Measurements from ENCODE around the gene CCDC24. TPM values are rescaled to one million over a fixed set of nuclear protein-coding genes. Genes with fewer than 3 reads are reported as not detected.

CCDC24 gene
- total and polyA plus RNA-seq, 8 donors: 3.9 to 45.9 (median 6.5) TPM

DNA sequence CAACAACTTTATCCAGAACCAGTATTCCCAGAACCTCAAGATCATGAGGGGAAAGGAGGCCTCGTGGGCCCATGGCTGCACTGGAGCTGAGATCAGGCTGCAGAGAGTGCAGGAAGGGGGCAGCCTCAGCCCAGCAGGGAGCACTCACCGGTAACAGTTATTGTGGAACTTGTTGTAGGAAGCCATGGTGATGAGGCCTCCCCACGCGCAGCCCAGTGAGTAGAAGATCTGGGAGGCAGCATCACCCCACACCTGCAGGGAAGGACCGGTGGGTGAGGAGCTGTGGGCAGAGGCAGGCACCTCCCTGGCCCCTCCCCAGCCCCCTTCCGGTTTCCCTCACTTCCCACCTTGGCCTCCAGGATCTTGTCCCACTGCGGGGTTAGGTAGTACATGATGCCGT lies 10.8 kb downstream of the CCDC24 start:
- Histone ChIP-seq H3K36me3 (no peaks in the 10 kb centered on the region), H3K27ac (no peak overlapping the region), H3K9me3 (no peaks in the 10 kb centered on the region), H3K4me1 (no peaks in the 10 kb centered on the region), H3K4me3 (no peak overlapping the region), H3K27me3 (no peaks in the 10 kb centered on the region)
- FAIRE-seq (no peak), ATAC-seq (no peak), DNase-seq (no peak)
- intact Hi-C loops (cut with DNase I): loop anchor here in 1 of 3 donors (5.0 kb wide), 1 partner anchor 35 kb away; no protein-coding TSS in a partner anchor
- 80 to 82% methylated on average over 8 of the region's 8 CpGs for WGBS, 2 donors
- TF ChIP-seq, protein P1, sequence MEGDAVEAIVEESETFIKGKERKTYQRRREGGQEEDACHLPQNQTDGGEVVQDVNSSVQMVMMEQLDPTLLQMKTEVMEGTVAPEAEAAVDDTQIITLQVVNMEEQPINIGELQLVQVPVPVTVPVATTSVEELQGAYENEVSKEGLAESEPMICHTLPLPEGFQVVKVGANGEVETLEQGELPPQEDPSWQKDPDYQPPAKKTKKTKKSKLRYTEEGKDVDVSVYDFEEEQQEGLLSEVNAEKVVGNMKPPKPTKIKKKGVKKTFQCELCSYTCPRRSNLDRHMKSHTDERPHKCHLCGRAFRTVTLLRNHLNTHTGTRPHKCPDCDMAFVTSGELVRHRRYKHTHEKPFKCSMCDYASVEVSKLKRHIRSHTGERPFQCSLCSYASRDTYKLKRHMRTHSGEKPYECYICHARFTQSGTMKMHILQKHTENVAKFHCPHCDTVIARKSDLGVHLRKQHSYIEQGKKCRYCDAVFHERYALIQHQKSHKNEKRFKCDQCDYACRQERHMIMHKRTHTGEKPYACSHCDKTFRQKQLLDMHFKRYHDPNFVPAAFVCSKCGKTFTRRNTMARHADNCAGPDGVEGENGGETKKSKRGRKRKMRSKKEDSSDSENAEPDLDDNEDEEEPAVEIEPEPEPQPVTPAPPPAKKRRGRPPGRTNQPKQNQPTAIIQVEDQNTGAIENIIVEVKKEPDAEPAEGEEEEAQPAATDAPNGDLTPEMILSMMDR (IDR thresholded peaks at IDR 0.05): no peak

DNA sequence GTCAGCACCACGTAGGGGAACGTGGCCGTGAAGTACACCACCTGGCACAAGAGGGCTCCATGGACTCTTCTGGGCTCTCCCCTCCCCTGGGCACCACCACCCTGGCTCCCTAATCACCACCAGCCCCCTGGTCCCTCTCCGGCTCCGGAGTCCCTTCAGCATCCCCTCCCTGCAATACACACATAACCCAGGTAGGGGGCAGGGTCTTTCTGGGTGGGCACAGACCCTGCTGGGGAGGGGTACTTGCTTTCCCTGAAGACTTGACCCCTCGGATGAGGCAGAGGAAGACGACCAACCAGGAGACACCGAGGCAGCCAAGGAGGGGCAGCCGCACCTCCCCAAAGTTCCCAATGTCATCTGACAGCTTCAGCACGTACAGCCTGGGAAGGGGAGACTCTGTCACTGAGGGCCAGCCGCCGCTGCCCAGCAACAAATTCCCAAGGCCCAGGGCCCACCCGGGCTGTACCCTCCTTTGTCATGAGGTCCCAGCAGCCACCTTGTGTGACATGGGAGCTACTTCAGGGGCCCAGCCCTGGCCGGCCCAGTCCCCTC lies 11.3 kb downstream of the CCDC24 start:
- no peak overlapping the region for H3K4me3 ChIP-seq
- intact Hi-C loops (cut with DNase I): loop anchor here in 1 of 3 donors (5.0 kb wide), 1 partner anchor 35 kb away; no protein-coding TSS in a partner anchor
- DNase-seq: no peak
- H3K4me1 ChIP-seq: no peaks in the 10 kb centered on the region
- FAIRE-seq: no peak
- H3K27ac ChIP-seq: no peak overlapping the region
- no peak for ATAC-seq
- H3K27me3 ChIP-seq: no peaks in the 10 kb centered on the region
- 85 to 86% methylated on average over 13 to 14 of the region's 14 CpGs for WGBS, 2 donors
- H3K36me3 ChIP-seq: no peaks in the 10 kb centered on the region
- no peaks in the 10 kb centered on the region for H3K9me3 ChIP-seq
- TF ChIP-seq, protein P1 (IDR thresholded peaks at IDR 0.05): no peak

DNA sequence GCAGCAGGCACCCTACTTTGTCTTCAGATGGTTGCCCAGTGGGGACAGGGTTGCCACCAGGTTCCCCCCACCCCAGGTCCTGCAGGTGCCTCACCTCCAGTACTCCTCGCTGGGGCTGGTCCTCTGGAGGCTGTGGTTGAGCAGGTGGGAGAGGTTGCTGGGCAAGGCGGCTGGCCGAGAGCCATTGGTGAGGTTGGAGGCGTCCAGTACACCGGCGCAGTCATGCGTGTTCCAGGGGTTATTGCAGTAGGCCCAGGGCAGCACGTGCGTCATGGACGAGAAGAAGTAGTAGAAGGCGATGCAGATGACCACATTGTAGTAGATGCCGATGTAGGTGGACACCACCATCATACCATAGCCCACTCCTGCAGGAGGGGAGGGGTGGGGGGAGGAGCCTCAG lies 16.9 kb downstream of the CCDC24 start:
- Histone ChIP-seq H3K4me3 (no peak overlapping the region), H3K9me3 (no peaks in the 10 kb centered on the region), H3K4me1 (no peaks in the 10 kb centered on the region), H3K36me3 (no peaks in the 10 kb centered on the region), H3K27ac (no peak overlapping the region), H3K27me3 (no peaks in the 10 kb centered on the region)
- no peak for FAIRE-seq
- TF ChIP-seq, protein P1 (IDR thresholded peaks at IDR 0.05): no peak
- DNase-seq: no peak
- no peak for ATAC-seq
- 93% methylated on average over 12 of the region's 12 CpGs for WGBS, 2 donors
- intact Hi-C loops (cut with DNase I): no loop called here

DNA sequence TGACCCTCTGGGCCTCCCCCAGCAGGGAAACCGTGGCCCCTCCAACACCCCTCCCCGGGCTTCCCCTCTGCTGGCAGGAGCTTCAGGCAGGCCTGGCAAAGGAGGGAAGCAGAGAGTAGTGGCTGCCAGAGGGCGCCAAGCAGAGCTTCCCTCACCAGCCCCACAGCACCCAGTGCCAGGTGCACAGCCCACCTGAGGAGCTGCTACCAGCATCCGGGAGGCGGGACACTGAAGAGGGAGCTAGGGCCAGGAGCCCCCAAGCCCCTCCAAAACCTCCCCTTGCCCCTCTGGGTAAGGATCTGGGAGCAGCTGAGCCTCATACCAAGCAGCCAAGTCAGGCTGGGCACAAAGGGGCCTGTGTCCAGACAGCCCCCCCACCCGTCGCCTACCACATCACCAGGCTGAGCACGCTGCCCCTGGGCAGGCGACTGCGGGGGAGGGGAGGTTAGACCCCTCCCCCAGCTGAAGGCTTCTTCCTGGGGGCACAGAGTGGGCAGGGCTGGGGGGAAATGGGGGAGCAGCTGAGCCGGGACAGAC lies 19.6 kb downstream of the CCDC24 start:
- Histone ChIP-seq H3K4me3 (no peak overlapping the region), H3K4me1 (no peaks in the 10 kb centered on the region), H3K36me3 (no peaks in the 10 kb centered on the region), H3K9me3 (no peaks in the 10 kb centered on the region), H3K27ac (no peak overlapping the region), H3K27me3 (no peaks in the 10 kb centered on the region)
- intact Hi-C loops (cut with DNase I): no loop called here
- no peak for DNase-seq
- WGBS, 2 donors: 87% methylated on average over 11 of the region's 11 CpGs
- TF ChIP-seq, protein P1 (IDR thresholded peaks at IDR 0.05): no peak
- no peak for ATAC-seq
- FAIRE-seq: no peak

DNA sequence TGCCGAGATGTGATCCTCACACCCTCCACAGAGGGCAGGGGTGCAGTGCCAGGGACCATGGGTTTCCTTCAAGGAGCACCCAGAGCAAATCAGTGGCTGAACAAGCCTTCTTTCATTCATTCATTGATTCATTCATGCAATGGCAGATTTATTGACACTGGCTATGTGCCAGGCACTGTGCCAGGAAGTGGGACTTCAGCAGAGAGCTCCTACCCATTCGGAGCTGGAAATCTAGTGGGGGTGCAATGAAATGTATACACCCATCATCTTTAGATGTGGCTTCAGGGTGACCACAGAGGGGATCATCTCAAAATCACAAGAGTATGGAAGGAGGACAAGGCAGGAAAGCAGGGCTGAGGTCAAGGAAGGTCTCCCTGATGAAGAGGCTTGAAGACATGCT lies 21.0 kb downstream of the CCDC24 start:
- no peaks in the 10 kb centered on the region for H3K4me1 ChIP-seq
- no peak for DNase-seq
- no peak for ATAC-seq
- no peak overlapping the region for H3K4me3 ChIP-seq
- H3K27ac ChIP-seq: no peak overlapping the region
- no peaks in the 10 kb centered on the region for H3K27me3 ChIP-seq
- WGBS, 2 donors: 55 to 67% methylated on average over 2 of the region's 2 CpGs
- no peaks in the 10 kb centered on the region for H3K9me3 ChIP-seq
- TF ChIP-seq, protein P1 (IDR thresholded peaks at IDR 0.05): no peak
- H3K36me3 ChIP-seq: no peaks in the 10 kb centered on the region
- intact Hi-C loops (cut with DNase I): no loop called here
- no peak for FAIRE-seq

Measured in pancreas (tissue), 10 donors.